Cardiac muscle cell (in vitro differentiated cells and primary cell): ENCODE results near the gene NONO. TPM values are rescaled to one million over a fixed set of nuclear protein-coding genes. Genes with fewer than 3 reads are reported as not detected.
A peak's percentile ranks its signal among the peaks of the same experiment; 100 is the strongest.
"Not testable (repeated sequence)": the region's sequence is repeated elsewhere in the genome, so short reads cannot be mapped to it uniquely, and the experiment has no call there.

Experiments used
- DNase-seq, 2 donors: peaks; one replicate each; pipeline versions ENCODE4 v3.0.0 to v3.0.0-alpha.2; 2010 to 2017; ENCODE audit warnings: low read depth in 1 of 2, low spot score in 1 of 2
- H3K27ac ChIP-seq: fragments of 200-600 bp; sonication (generic); 2 replicates; pipeline ENCODE4 v1.5.1; 2016
- H3K27me3 ChIP-seq: fragments of 200-600 bp; sonication (generic); 2 replicates; pipeline ENCODE4 v1.6.0; 2016; ENCODE audit warnings: control low read depth
- H3K36me3 ChIP-seq: fragments of 200-600 bp; sonication (generic); 2 replicates; pipeline ENCODE4 v1.5.1; 2016; ENCODE audit warnings: control low read depth
- H3K4me1 ChIP-seq: fragments of 200-600 bp; sonication (generic); 2 replicates; pipeline ENCODE4 v1.8.1; 2017; ENCODE audit warnings: low read depth, mild to moderate bottlenecking, mixed run types
- H3K4me3 ChIP-seq: fragments of 200-600 bp; sonication (generic); 2 replicates; pipeline ENCODE4 v1.5.1; 2016; ENCODE audit warnings: mild to moderate bottlenecking
- H3K9me3 ChIP-seq: fragments of 200-600 bp; sonication (generic); 2 replicates; pipeline ENCODE4 v1.5.1; 2017; ENCODE audit warnings: low read depth, mild to moderate bottlenecking, control low read depth
- polyA plus RNA-seq: library from polyadenylated mRNA; unstranded; fragments of >200 nt; fragmentation: Nextera tagmentation; extraction: Ambion mirVana; gene quantifications from 2 replicates; pipeline ENCODE4 v1.2.1, GENCODE V29; 2016
- total RNA-seq: library from RNA; depleted of rRNA; stranded (reverse); fragments of >200 nt; gene quantifications from 2 replicates; pipeline ENCODE4 v1.2.3, GENCODE V29; 2016
- TF ChIP-seq, protein P1 (sequence below): IDR thresholded peaks from 2 replicates; pipeline ENCODE4 v1.5.1; 2012; ENCODE audit warnings: low read depth, mild to moderate bottlenecking, low read length

Gene NONO
- total and polyA plus RNA-seq, 2 experiments from 2014 or later, result 278 to 770 TPM

DNA sequence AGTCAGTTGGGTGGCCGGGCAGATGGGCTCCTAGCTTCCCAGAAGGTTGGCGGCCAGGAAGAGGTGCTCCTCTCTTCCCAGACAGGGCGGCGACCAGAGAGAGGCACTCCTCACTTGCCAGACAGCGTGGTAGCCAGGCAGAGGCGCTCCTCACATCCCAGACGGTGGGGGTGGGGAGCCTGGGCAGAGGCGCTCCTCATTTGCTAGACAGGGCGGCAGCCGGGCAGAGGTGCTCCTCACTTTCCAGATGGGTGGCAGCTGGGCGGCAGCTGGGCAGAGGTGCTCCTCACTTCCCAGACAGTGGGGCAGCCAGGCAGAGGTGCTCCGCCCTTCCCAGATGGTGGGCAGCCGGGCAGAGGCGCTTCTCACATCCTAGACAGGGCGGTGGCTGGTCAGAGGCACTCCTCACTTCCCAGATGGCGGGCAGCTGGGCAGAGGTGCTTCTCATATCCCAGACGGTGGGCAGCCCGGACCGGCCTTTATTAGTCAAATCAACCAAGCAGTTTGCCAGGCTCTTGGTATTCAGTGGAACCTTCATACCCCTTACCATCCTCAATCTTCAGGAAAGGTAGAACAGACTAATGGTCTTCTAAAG lies 13.5 kb upstream of the NONO start:
- Histone ChIP-seq H3K9me3 (no peaks in the 10 kb centered on the region), H3K27me3 (no peaks in the 10 kb centered on the region), H3K27ac (no peak overlapping the region), H3K4me3 (no peak overlapping the region), H3K36me3 (no peaks in the 10 kb centered on the region), H3K4me1 (no peaks in the 10 kb centered on the region)
- TF ChIP-seq, protein P1, sequence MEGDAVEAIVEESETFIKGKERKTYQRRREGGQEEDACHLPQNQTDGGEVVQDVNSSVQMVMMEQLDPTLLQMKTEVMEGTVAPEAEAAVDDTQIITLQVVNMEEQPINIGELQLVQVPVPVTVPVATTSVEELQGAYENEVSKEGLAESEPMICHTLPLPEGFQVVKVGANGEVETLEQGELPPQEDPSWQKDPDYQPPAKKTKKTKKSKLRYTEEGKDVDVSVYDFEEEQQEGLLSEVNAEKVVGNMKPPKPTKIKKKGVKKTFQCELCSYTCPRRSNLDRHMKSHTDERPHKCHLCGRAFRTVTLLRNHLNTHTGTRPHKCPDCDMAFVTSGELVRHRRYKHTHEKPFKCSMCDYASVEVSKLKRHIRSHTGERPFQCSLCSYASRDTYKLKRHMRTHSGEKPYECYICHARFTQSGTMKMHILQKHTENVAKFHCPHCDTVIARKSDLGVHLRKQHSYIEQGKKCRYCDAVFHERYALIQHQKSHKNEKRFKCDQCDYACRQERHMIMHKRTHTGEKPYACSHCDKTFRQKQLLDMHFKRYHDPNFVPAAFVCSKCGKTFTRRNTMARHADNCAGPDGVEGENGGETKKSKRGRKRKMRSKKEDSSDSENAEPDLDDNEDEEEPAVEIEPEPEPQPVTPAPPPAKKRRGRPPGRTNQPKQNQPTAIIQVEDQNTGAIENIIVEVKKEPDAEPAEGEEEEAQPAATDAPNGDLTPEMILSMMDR, result no peak
- no peak for DNase-seq

DNA sequence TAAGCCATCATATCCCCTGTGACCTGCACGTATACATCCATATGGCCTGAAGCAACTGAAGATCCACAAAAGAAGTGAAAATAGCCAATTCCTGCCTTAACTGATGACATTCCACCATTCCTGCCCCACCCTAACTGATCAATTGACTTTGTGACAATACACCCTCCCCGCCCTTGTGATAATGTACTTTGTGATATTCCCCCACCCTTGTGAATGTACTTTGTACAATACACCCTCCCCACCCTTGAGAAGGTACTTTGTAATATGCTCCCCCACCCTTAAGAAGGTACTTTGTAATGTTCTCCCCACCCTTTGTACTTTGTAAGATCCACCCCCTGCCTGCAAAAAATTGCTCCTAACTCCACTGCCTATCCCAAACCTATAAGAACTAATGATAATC lies 11.1 kb upstream of the NONO start:
- DNase-seq, H3K9me3 ChIP-seq, H3K27me3 ChIP-seq, H3K4me3 ChIP-seq, H3K36me3 ChIP-seq, H3K27ac ChIP-seq, H3K4me1 ChIP-seq: not testable (repeated sequence)

DNA sequence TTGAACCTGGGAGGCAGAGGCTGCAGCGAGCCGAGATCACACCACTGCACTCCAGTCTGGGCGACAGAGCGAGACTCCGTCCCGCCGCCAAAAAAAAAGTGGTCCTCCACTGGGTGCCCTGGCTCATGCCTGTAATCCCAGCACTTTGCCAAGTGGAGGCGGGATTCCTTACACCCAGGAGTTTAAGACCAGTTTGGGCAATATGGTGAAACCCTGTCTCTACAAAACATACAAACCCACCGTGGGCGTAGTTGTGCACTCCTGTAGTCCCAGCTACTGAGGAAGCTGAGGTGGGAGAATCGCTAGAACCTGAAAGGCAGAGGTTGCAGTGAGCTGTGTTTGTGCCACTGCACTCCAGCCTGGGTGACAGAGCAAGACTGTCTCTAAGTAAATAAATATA lies 2.1 kb upstream of the NONO start:
- H3K36me3 ChIP-seq, result not testable (repeated sequence)

DNA sequence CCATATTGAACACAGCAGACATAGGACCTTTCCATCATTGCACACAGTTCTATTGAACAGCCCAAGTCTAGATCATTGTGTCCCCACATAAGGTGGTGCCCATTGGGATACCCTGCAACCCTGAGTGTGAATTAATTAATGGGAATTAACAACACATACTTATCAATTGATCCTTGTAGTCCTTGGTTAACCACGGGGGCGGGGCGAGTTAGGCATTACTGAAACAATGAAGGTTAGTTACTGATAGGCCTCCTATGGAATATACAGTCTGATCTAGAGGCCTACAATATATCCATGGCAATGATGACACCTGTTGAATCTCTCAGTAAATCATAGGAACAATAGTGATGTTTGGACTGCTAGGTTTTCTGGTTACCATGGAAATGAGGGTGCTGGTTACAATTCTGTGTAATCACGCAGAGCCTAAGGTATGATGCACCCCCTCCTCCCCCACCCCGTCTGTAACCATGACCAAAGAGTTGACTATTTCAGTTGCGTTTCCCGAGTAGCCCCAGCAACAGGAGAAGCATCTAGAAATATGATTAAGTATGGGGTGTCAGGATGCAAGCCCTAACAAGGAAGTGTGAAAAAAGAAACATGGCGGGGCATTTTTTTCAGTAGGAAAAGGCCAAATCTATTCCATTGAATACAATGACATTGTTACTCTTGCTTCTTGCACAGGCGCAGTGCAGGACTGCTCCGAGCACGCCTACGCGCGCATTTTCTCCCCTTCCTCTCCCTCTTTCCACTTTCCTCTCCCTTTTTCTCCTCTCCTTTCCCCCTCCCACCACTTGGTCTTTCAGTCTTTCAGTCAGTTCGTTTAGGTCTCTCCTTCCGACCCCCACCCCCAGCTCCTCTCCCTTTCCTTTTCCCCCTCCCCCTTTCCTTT lies 677 bp upstream of the NONO start:
- Histone ChIP-seq H3K27me3 (no peaks in the 10 kb centered on the region), H3K36me3 (peaks cover 7% of the 10 kb centered on the region), H3K4me1 (peaks cover 10% of the 10 kb centered on the region), H3K9me3 (no peaks in the 10 kb centered on the region), H3K4me3 (peak overlapping the region; percentile 18), H3K27ac (peak overlapping the region; percentile 95)
- no peak for DNase-seq
- TF ChIP-seq, protein P1, result no peak

More for the DNA sequence above, 2.1 kb upstream of the NONO start:
- not testable (repeated sequence) for H3K4me3 ChIP-seq, H3K9me3 ChIP-seq, H3K27me3 ChIP-seq, H3K27ac ChIP-seq, H3K4me1 ChIP-seq, DNase-seq

DNA sequence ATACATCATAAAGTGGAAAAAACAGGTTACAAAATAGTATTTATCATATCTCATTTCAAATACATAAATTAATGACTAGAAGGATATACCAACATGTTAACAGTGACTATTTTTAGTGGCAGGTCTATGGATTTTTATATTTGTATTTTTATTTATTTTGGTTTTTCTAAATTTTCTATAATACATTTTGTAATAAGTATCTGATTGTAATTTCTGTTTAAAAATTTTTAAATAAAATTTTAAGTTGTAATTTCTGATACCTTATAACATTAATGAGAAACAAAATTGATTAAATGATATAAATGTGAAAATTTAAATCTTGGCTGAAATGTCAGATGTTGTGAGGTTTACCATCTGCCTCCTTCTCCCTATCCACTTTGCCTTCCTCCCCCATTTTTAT lies 2.5 kb downstream of the NONO start:
- Histone ChIP-seq H3K4me1 (peaks cover 10% of the 10 kb centered on the region), H3K36me3 (peaks cover 7% of the 10 kb centered on the region), H3K27ac (no peak overlapping the region), H3K27me3 (no peaks in the 10 kb centered on the region), H3K9me3 (no peaks in the 10 kb centered on the region), H3K4me3 (peak overlapping the region; percentile 78)
- TF ChIP-seq, protein P1, result no peak
- no peak for DNase-seq

DNA sequence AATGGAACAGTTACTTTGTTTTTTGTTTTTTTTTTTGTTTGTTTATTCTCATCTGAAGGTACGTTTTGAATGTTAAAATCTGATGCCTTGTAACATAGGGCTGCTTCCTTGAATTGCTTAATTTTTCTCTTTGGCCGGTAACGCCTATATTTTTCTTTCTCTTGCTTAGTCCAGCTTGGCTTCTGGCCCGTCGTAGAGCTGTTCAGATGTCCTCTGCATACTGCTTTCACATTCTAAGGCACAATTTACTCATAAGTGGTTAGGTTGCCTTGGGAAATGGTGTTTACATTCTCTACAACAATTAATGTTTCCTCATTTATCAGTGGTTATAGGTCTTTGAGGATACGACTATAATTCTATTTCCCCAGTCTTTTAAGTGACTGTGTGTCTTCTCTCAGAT lies 7.9 kb downstream of the NONO start:
- DNase-seq, result peak in 1 of 2 donors; percentile 34
- Histone ChIP-seq H3K36me3 (peaks cover 33% of the 10 kb centered on the region), H3K4me3 (no peak overlapping the region), H3K9me3 (no peaks in the 10 kb centered on the region), H3K27me3 (no peaks in the 10 kb centered on the region), H3K27ac (no peak overlapping the region), H3K4me1 (peaks cover under 1% of the 10 kb centered on the region)
- TF ChIP-seq, protein P1, result no peak
